Stomach (tissue), 4 donors: ENCODE results near the gene C1orf50.

Experiments
- CTCF ChIP-seq, 7 experiments: fragments of 450-650 bp in 4 of 7; fragments of 200-600 bp in 3 of 7; sonication (generic) in 3 of 7; IDR thresholded peaks; one replicate each; pipeline ENCODE4 v1.5.1; 2016 to 2019; ENCODE audit warnings: antibody characterized with exemption in 7 of 7, control low read depth in 2 of 7, mild to moderate bottlenecking in 1 of 7
- POLR2A ChIP-seq, 4 donors: fragments of 450-650 bp; IDR thresholded peaks; one replicate each; pipeline ENCODE4 v1.6.1; 2016; ENCODE audit warnings: antibody characterized with exemption in 4 of 4, control low read depth in 2 of 4, mild to moderate bottlenecking in 1 of 4, moderate library complexity in 1 of 4

- TF ChIP-seq CTCF (IDR thresholded peaks at IDR 0.05): no peak
- TF ChIP-seq POLR2A (IDR thresholded peaks at IDR 0.05): no peak
Measured at GRCh38 chr1:42748461-42749410, 18.3 kb upstream of the C1orf50 start.
